BLaER1 treated with 17β-estradiol and CSF1 and Interleukin-3, amounts not matched to agents 10 nM and 100 nM (cell line): ENCODE measurements around the gene RAB17.

Source experiments
- H3K27ac ChIP-seq, 11 experiments: shearing (Covaris generic); formaldehyde crosslinking; 2 replicates each; pipeline ENCODE4 v1.8.1; 2022
- H3K27me3 ChIP-seq, 11 experiments: shearing (Covaris generic); formaldehyde crosslinking; 2 replicates each; pipeline ENCODE4 v1.8.1; 2022
- H3K36me3 ChIP-seq, 11 experiments: shearing (Covaris generic); formaldehyde crosslinking; 2 replicates each; pipeline ENCODE4 v1.8.1; 2022
- H3K4me1 ChIP-seq, 10 experiments: shearing (Covaris generic); formaldehyde crosslinking; 2 replicates each; pipeline ENCODE4 v1.8.1; 2022
- H3K4me2 ChIP-seq, 11 experiments: shearing (Covaris generic); formaldehyde crosslinking; 2 replicates each; pipeline ENCODE4 v1.8.1; 2022
- H3K4me3 ChIP-seq, 10 experiments: shearing (Covaris generic); formaldehyde crosslinking; 2 replicates each; pipeline ENCODE4 v1.8.1; 2022
- H3K9ac ChIP-seq, 11 experiments: shearing (Covaris generic); formaldehyde crosslinking; 2 replicates each; pipeline ENCODE4 v1.8.1; 2022
- H3K9me3 ChIP-seq, 11 experiments: shearing (Covaris generic); formaldehyde crosslinking; replicated peaks in 1 of 11; 2 replicates each; pipeline ENCODE4 v1.8.1; 2022
- H4K20me1 ChIP-seq, 11 experiments: shearing (Covaris generic); formaldehyde crosslinking; 2 replicates each; pipeline ENCODE4 v1.8.1; 2022
- Cebpa-rat ChIP-seq, 11 experiments: shearing (Covaris generic); IDR thresholded peaks; 2 replicates each; pipeline ENCODE4 v1.8.1; 2022

The RAB17 gene

GRCh38 chr2:237627441-237628246, 37.1 kb upstream of the RAB17 start, which contains the start of gene LRRFIP1:
Gene LRRFIP1, plus strand, starts transcription at chr2:237627587. Its CDS starts 58 bp downstream, at chr2:237627645.
- Histone ChIP-seq H3K27me3 (peaks cover 8 to 40% (median 37%) of the 10 kb centered on the region in 11 experiments; a peak in 21 of 22 replicates), H3K4me1 (peaks cover 67 to 88% (median 83%) of the 10 kb centered on the region in 10 experiments), H3K4me3 (peak within 1 kb of the TSS; percentile 75 to 87 (median 82)), H3K9me3 (no peaks in the 10 kb centered on the region; a peak in 1 of 22 replicates), H3K36me3 (peaks cover 4 to 13% (median 11%) of the 10 kb centered on the region in 11 experiments; a peak in 19 of 22 replicates), H3K27ac (peak within 1 kb of the TSS; percentile 59 to 80 (median 73)), H4K20me1 (peaks cover 18 to 42% (median 32%) of the 10 kb centered on the region in 11 experiments; a peak in 20 of 22 replicates), H3K9ac (peak within 1 kb of the TSS; percentile 77 to 90 (median 84)), H3K4me2 (peak within 1 kb of the TSS; percentile 90 to 100 (median 97))
- TF ChIP-seq Cebpa-rat (IDR thresholded peaks at IDR 0.05): no peak

GRCh38 chr2:237626813-237627440, 36.4 kb upstream of the RAB17 start:
- Histone ChIP-seq H3K9ac (peak overlapping the region; percentile 11 to 68 (median 55); a peak in 13 of 22 replicates), H3K27me3 (peaks cover 8 to 40% (median 37%) of the 10 kb centered on the region in 11 experiments; a peak in 21 of 22 replicates), H4K20me1 (peaks cover 18 to 37% (median 28%) of the 10 kb centered on the region in 11 experiments; a peak in 20 of 22 replicates), H3K4me2 (peak overlapping the region; percentile 63 to 93 (median 78)), H3K4me3 (peak overlapping the region; percentile 41 to 87 (median 82)), H3K36me3 (peaks cover 0 to 6% (median 4%) of the 10 kb centered on the region in 11 experiments; a peak in 13 of 22 replicates), H3K4me1 (peaks cover 66 to 90% (median 84%) of the 10 kb centered on the region in 10 experiments), H3K9me3 (no peaks in the 10 kb centered on the region), H3K27ac (peak overlapping the region in 1 of 11 experiments; percentile 22; a peak in 1 of 22 replicates)
- no peak for TF ChIP-seq Cebpa-rat (IDR thresholded peaks at IDR 0.05)

- Histone ChIP-seq H3K4me3 (no peak overlapping the region), H3K4me2 (peak overlapping the region; percentile 63 to 93 (median 78)), H3K36me3 (peaks cover 0 to 4% (median 0%) of the 10 kb centered on the region in 11 experiments; a peak in 1 of 22 replicates), H3K9ac (0 out of 22 replicates have a peak overlapping the region, but pooled peaks of 1 of the 11 experiments have one; percentile 26), H3K27me3 (peaks cover 8 to 40% (median 37%) of the 10 kb centered on the region in 11 experiments; a peak in 21 of 22 replicates), H3K9me3 (no peaks in the 10 kb centered on the region), H3K4me1 (peaks cover 55 to 86% (median 75%) of the 10 kb centered on the region in 10 experiments), H4K20me1 (peaks cover 7 to 26% (median 17%) of the 10 kb centered on the region in 11 experiments; a peak in 20 of 22 replicates), H3K27ac (peak overlapping the region in 2 of 11 experiments; percentile 23 to 57; a peak in 3 of 22 replicates)
- no peak for TF ChIP-seq Cebpa-rat (IDR thresholded peaks at IDR 0.05)
Observed at GRCh38 chr2:237625777-237626176, 35.2 kb upstream of the RAB17 start.

GRCh38 chr2:237625216-237625705, 34.7 kb upstream of the RAB17 start:
- H3K27me3 ChIP-seq: peaks cover 8 to 40% (median 37%) of the 10 kb centered on the region in 11 experiments; a peak in 21 of 22 replicates
- no peaks in the 10 kb centered on the region for H3K9me3 ChIP-seq
- peak overlapping the region in 3 of 11 experiments; percentile 17 to 57 (median 23); a peak in 3 of 22 replicates for H3K27ac ChIP-seq
- peak overlapping the region; percentile 63 to 93 (median 78) for H3K4me2 ChIP-seq
- peaks cover 1 to 20% (median 12%) of the 10 kb centered on the region in 11 experiments; a peak in 14 of 22 replicates for H4K20me1 ChIP-seq
- H3K36me3 ChIP-seq: 0 out of 22 replicates have a peak, but pooled peaks cover 0 to 4% (median 0%) of the 10 kb centered on the region in 11 experiments
- no peak overlapping the region for H3K4me3 ChIP-seq
- TF ChIP-seq Cebpa-rat (IDR thresholded peaks at IDR 0.05): no peak
- peaks cover 50 to 81% (median 70%) of the 10 kb centered on the region in 10 experiments for H3K4me1 ChIP-seq
- H3K9ac ChIP-seq: 0 out of 22 replicates have a peak overlapping the region, but pooled peaks of 1 of the 11 experiments have one; percentile 26

GRCh38 chr2:237624565-237624964, 34.0 kb upstream of the RAB17 start:
- H3K4me1 ChIP-seq: peaks cover 43 to 74% (median 63%) of the 10 kb centered on the region in 10 experiments
- no peak overlapping the region for H3K4me3 ChIP-seq
- H3K36me3 ChIP-seq: no peaks in the 10 kb centered on the region
- no peak for TF ChIP-seq Cebpa-rat (IDR thresholded peaks at IDR 0.05)
- H3K9ac ChIP-seq: no peak overlapping the region
- peak overlapping the region; percentile 63 to 93 (median 78) for H3K4me2 ChIP-seq
- peaks cover 8 to 40% (median 37%) of the 10 kb centered on the region in 11 experiments; a peak in 21 of 22 replicates for H3K27me3 ChIP-seq
- peaks cover 0 to 13% (median 11%) of the 10 kb centered on the region in 11 experiments; a peak in 11 of 22 replicates for H4K20me1 ChIP-seq
- peak overlapping the region in 1 of 11 experiments; percentile 17; a peak in 2 of 22 replicates for H3K27ac ChIP-seq
- no peaks in the 10 kb centered on the region for H3K9me3 ChIP-seq

- Histone ChIP-seq H3K27me3 (peaks cover 8 to 35% (median 33%) of the 10 kb centered on the region in 11 experiments; a peak in 21 of 22 replicates), H3K9me3 (no peaks in the 10 kb centered on the region), H3K9ac (no peak overlapping the region), H4K20me1 (peaks cover 0 to 6% (median 4%) of the 10 kb centered on the region in 11 experiments; a peak in 10 of 22 replicates), H3K4me2 (peak overlapping the region; percentile 63 to 93 (median 78); a peak in 19 of 22 replicates), H3K4me3 (no peak overlapping the region), H3K27ac (no peak overlapping the region), H3K36me3 (no peaks in the 10 kb centered on the region), H3K4me1 (peaks cover 35 to 74% (median 62%) of the 10 kb centered on the region in 10 experiments)
- no peak for TF ChIP-seq Cebpa-rat (IDR thresholded peaks at IDR 0.05)
Observed at GRCh38 chr2:237623428-237624403, 33.2 kb upstream of the RAB17 start.

- peak overlapping the region in 10 of 11 experiments; percentile 23 to 93 (median 72); a peak in 20 of 22 replicates for H3K4me2 ChIP-seq
- no peaks in the 10 kb centered on the region for H3K27me3 ChIP-seq
- H3K36me3 ChIP-seq: no peaks in the 10 kb centered on the region
- no peak for TF ChIP-seq Cebpa-rat (IDR thresholded peaks at IDR 0.05)
- H3K9ac ChIP-seq: no peak overlapping the region
- peaks cover 45 to 84% (median 69%) of the 10 kb centered on the region in 10 experiments for H3K4me1 ChIP-seq
- H3K4me3 ChIP-seq: no peak overlapping the region
- H4K20me1 ChIP-seq: no peaks in the 10 kb centered on the region
- H3K9me3 ChIP-seq: no peaks in the 10 kb centered on the region
- H3K27ac ChIP-seq: no peak overlapping the region; a peak in 1 of 22 replicates
Observed at GRCh38 chr2:237618449-237618848, 27.9 kb upstream of the RAB17 start.
